Measurements from ENCODE around the gene UBE2D1. TPM values are rescaled to one million over a fixed set of nuclear protein-coding genes. Genes with fewer than 3 reads are reported as not detected.

Gene UBE2D1
- total and polyA plus RNA-seq, 2 donors (not counting 1 experiment from before 2014, with no cell fraction given) = 12.1 to 21.4 TPM

DNA sequence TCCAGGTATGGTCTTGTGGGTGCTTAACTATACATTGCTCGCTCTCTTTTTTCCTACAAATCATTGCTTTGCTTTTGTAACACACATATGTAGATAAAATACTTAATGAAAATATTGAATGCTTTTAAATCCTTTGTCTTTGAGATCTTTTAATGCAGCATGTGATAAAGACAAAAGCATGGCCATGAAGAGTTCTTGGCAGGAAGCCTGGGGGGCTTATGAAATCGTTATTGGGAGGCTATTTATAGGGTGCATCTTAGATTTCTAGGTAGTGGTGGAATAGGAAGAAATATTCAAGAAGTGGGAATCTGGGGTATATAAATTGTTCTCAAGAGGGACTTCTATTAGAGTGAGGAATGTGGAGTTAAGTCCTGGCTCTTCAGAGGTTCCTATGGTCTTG, 21.9 kb downstream of the UBE2D1 start:
- Histone ChIP-seq H3K4me1 (ENCODE audit: control insufficient read depth, extremely low read depth, insufficient read depth, low read length) (no peaks in the 10 kb centered on the region), H3K4me3 (replicated peaks in 1 of 4; ENCODE audit: control extremely low read depth in 1 of 4, insufficient read depth in 1 of 4, low read depth in 3 of 4, low read length in 4 of 4) (no peak overlapping the region), H3K4me2 (ENCODE audit: extremely low read depth, insufficient read depth, low read length) (no peak overlapping the region), H4K20me1 (ENCODE audit: control insufficient read depth, extremely low read depth, insufficient read depth, low read length) (no peaks in the 10 kb centered on the region), H3K27ac (ENCODE audit: insufficient read depth, low read length) (no peak overlapping the region), H2AFZ (ENCODE audit: low read length) (no peak overlapping the region), H3K9me3 (ENCODE audit: control insufficient read depth, insufficient read depth, low read depth, low read length) (no peaks in the 10 kb centered on the region), H3K79me2 (ENCODE audit: control insufficient read depth, insufficient read depth, low read length) (no peaks in the 10 kb centered on the region), H3K36me3 (ENCODE audit: control insufficient read depth, insufficient read depth, low read length) (no peaks in the 10 kb centered on the region), H3K27me3 (ENCODE audit: control insufficient read depth, insufficient read depth, low read length) (no peaks in the 10 kb centered on the region), H3K9ac (ENCODE audit: insufficient read depth, low read length) (no peak overlapping the region)
- no peak for TF ChIP-seq EZH2 (IDR thresholded peaks at IDR 0.05; ENCODE audit: low read length, missing control alignments)
- TF ChIP-seq, protein P1, sequence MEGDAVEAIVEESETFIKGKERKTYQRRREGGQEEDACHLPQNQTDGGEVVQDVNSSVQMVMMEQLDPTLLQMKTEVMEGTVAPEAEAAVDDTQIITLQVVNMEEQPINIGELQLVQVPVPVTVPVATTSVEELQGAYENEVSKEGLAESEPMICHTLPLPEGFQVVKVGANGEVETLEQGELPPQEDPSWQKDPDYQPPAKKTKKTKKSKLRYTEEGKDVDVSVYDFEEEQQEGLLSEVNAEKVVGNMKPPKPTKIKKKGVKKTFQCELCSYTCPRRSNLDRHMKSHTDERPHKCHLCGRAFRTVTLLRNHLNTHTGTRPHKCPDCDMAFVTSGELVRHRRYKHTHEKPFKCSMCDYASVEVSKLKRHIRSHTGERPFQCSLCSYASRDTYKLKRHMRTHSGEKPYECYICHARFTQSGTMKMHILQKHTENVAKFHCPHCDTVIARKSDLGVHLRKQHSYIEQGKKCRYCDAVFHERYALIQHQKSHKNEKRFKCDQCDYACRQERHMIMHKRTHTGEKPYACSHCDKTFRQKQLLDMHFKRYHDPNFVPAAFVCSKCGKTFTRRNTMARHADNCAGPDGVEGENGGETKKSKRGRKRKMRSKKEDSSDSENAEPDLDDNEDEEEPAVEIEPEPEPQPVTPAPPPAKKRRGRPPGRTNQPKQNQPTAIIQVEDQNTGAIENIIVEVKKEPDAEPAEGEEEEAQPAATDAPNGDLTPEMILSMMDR (conservative IDR thresholded peaks at IDR 0.05 in 1 of 2, IDR thresholded peaks at IDR 0.05 in 1 of 2; ENCODE audit: low read depth in 1 of 2, low read length in 2 of 2) = no peak
- DNase-seq (ENCODE audit: low read depth in 2 of 2) = no peak

DNA sequence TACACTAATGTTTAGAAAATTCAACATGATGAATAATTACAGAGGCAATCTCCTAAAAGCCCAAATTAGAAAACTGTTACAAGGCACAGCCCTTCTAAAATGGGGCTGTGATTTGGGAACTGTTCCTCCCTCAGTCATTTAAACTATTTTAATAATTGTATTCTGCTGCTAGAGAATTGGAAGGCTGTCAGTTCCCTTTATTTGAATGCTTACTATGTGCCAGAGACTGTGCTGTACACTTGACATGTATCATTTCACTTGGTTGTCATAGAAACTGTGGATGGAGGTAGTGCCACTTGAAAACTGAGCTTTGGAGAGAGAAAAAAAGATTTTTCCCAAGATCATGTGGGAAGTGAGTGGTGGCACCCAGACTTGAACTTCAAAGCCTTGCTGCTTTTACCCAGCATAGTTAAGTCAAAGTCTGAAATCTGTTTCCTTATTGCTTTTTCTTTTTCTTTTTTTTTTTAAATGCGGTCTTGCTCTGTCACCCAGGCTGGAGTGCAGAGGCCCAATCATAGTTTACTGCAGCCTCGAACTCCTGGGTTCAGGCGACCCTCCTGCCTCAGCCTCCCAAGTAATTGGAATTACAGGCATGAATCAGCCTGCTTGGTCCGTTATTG, 23.6 kb downstream of the UBE2D1 start:
- DNase-seq (ENCODE audit: low read depth in 2 of 2) = no peak
- Histone ChIP-seq H3K4me3 (replicated peaks in 1 of 4; ENCODE audit: control extremely low read depth in 1 of 4, insufficient read depth in 1 of 4, low read depth in 3 of 4, low read length in 4 of 4) (no peak overlapping the region), H3K9ac (ENCODE audit: insufficient read depth, low read length) (no peak overlapping the region), H3K4me1 (ENCODE audit: control insufficient read depth, extremely low read depth, insufficient read depth, low read length) (no peaks in the 10 kb centered on the region), H3K27me3 (ENCODE audit: control insufficient read depth, insufficient read depth, low read length) (no peaks in the 10 kb centered on the region), H2AFZ (ENCODE audit: low read length) (no peak overlapping the region), H3K9me3 (ENCODE audit: control insufficient read depth, insufficient read depth, low read depth, low read length) (no peaks in the 10 kb centered on the region), H3K27ac (ENCODE audit: insufficient read depth, low read length) (no peak overlapping the region), H3K36me3 (ENCODE audit: control insufficient read depth, insufficient read depth, low read length) (no peaks in the 10 kb centered on the region), H3K4me2 (ENCODE audit: extremely low read depth, insufficient read depth, low read length) (no peak overlapping the region), H3K79me2 (ENCODE audit: control insufficient read depth, insufficient read depth, low read length) (no peaks in the 10 kb centered on the region), H4K20me1 (ENCODE audit: control insufficient read depth, extremely low read depth, insufficient read depth, low read length) (no peaks in the 10 kb centered on the region)
- TF ChIP-seq, protein P1 (conservative IDR thresholded peaks at IDR 0.05 in 1 of 2, IDR thresholded peaks at IDR 0.05 in 1 of 2; ENCODE audit: low read depth in 1 of 2, low read length in 2 of 2) = no peak
- no peak for TF ChIP-seq EZH2 (IDR thresholded peaks at IDR 0.05; ENCODE audit: low read length, missing control alignments)

DNA sequence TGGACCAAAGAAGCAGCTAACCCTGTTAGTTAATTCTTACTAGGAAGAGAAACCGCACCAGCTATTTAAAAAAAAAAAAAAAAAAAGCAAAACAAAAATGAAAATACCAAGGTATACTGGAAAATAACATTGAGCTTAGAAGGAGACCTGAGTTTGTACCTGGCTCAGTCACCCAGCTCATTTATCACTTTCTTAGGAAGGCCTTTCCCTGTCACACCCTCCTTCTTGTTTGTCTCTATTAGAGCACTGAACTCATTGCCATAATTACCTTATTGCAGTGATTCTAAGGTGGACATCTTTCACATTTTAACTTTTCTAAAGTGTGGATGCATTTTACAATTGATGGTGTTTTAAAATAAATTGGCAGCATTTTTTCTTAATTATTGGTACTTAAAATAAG, 24.1 kb downstream of the UBE2D1 start:
- H3K79me2 ChIP-seq (ENCODE audit: control insufficient read depth, insufficient read depth, low read length) = no peaks in the 10 kb centered on the region
- H4K20me1 ChIP-seq (ENCODE audit: control insufficient read depth, extremely low read depth, insufficient read depth, low read length) = no peaks in the 10 kb centered on the region
- H2AFZ ChIP-seq (ENCODE audit: low read length) = no peak overlapping the region
- no peak overlapping the region for H3K27ac ChIP-seq (ENCODE audit: insufficient read depth, low read length)
- no peak overlapping the region for H3K4me3 ChIP-seq (replicated peaks in 1 of 4; ENCODE audit: control extremely low read depth in 1 of 4, insufficient read depth in 1 of 4, low read depth in 3 of 4, low read length in 4 of 4)
- H3K4me2 ChIP-seq (ENCODE audit: extremely low read depth, insufficient read depth, low read length) = no peak overlapping the region
- no peaks in the 10 kb centered on the region for H3K27me3 ChIP-seq (ENCODE audit: control insufficient read depth, insufficient read depth, low read length)
- DNase-seq (ENCODE audit: low read depth in 2 of 2) = no peak
- no peaks in the 10 kb centered on the region for H3K36me3 ChIP-seq (ENCODE audit: control insufficient read depth, insufficient read depth, low read length)
- H3K9me3 ChIP-seq (ENCODE audit: control insufficient read depth, insufficient read depth, low read depth, low read length) = no peaks in the 10 kb centered on the region
- no peak overlapping the region for H3K9ac ChIP-seq (ENCODE audit: insufficient read depth, low read length)
- no peaks in the 10 kb centered on the region for H3K4me1 ChIP-seq (ENCODE audit: control insufficient read depth, extremely low read depth, insufficient read depth, low read length)
- TF ChIP-seq, protein P1 (conservative IDR thresholded peaks at IDR 0.05 in 1 of 2, IDR thresholded peaks at IDR 0.05 in 1 of 2; ENCODE audit: low read depth in 1 of 2, low read length in 2 of 2) = no peak
- TF ChIP-seq EZH2 (IDR thresholded peaks at IDR 0.05; ENCODE audit: low read length, missing control alignments) = no peak

Data from fibroblast of lung (primary cell).